NCI-H1048 (cell line): ENCODE measurements around the gene NKIRAS2.

ENCODE experiments used
- DNase-seq: peaks from one replicate; lab custom pipeline; 2025; lab: John Stamatoyannopoulos, UW

Gene NKIRAS2

GRCh38 chr17:42026857-42027589, 7.1 kb downstream of the NKIRAS2 start:
- DNase-seq: no peak

GRCh38 chr17:42027590-42027889, 7.7 kb downstream of the NKIRAS2 start:
- no peak for DNase-seq

DNA sequence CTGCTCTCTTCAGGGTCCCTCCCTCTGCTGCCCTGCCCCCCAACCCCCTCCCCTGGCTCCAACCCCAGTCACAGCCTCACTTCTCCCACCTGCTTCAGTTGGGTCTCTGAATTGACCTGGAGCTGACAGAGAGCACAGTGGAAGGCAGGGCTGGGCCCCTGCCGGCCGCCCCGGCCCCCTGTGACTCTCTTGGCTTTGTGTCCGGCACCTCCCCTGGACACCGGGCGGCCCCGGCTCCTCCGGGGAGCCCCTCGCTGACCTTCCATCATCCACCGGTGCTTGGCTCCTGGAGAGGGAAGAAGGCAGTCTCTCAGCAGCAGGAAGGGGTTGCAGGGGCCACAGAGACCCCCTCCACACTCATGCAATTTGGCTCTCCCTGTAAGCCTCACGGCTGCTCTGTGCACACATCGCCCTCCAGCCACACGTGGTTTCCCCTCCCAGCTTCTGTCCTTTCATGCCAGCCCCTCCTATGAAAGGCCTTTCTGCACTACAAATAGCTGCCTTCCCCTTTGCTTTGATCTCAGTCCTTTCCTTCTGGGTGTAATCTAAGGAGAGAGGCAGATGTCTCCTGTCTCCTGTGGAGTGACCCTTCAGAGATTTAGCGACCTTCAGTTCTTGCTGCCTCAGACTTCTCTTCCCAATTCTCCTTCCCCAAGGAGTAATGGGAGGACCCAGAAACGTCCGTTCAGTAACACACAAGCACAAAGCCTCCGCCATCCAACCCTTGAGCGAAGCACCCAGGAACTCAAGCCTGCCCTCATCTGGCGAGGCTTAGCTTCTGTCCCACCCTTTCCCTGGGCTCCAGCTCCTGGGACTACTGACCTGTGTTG, 8.3 kb downstream of the NKIRAS2 start:
- no peak for DNase-seq

DNA sequence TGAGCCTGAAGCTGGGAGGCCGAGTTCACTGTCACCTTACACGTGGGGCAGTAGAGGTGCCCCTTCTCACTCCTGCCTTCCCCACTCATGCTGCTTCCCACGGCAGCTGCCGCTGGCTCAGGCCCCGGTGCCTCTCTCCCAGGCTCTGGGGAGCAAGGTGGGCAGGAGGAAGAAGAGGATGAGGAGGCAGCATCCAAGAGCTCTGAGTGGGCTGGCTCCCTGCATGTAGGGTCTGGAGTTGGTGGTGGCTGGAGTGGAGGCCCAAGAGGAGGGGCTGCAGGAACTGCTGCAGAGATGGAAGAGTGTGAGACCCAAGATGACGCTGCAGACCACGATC, 8.9 kb downstream of the NKIRAS2 start:
- no peak for DNase-seq

- no peak for DNase-seq
These were observed 11.7 kb downstream of the NKIRAS2 start for GRCh38 chr17:42031584-42031983.

- DNase-seq: no peak
These were observed 14.2 kb downstream of the NKIRAS2 start for GRCh38 chr17:42034059-42034458.

- DNase-seq: no peak
These were observed 18.5 kb downstream of the NKIRAS2 start for GRCh38 chr17:42038221-42038973.

GRCh38 chr17:42039794-42040763, 20.2 kb downstream of the NKIRAS2 start:
- no peak for DNase-seq

GRCh38 chr17:42040818-42041217, 20.9 kb downstream of the NKIRAS2 start:
- no peak for DNase-seq

- no peak for DNase-seq
These were observed 21.7 kb downstream of the NKIRAS2 start for GRCh38 chr17:42041619-42042018.

GRCh38 chr17:42042598-42043319, 22.9 kb downstream of the NKIRAS2 start:
- no peak for DNase-seq

GRCh38 chr17:42045719-42046118, 25.8 kb downstream of the NKIRAS2 start:
- DNase-seq: no peak

DNA sequence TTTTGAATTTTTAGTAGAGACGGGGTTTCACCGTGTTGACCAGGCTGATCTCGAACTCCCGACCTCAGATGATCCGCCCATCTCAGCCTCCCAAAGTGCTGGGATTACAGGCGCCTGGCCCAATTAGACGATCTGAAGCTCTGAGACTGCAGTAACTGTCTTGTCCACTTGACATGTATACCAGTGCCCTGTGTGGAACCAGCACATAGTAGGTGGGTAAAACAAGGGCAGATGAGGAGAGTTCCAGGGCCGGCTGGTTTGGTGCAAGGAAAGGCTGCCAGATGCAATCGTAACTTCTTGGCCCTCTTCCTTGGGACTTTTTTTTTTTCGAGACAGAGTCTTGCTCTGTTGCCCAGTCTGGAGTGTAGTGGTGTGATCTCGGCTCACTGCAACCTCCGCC, 27.5 kb downstream of the NKIRAS2 start:
- no peak for DNase-seq

DNA sequence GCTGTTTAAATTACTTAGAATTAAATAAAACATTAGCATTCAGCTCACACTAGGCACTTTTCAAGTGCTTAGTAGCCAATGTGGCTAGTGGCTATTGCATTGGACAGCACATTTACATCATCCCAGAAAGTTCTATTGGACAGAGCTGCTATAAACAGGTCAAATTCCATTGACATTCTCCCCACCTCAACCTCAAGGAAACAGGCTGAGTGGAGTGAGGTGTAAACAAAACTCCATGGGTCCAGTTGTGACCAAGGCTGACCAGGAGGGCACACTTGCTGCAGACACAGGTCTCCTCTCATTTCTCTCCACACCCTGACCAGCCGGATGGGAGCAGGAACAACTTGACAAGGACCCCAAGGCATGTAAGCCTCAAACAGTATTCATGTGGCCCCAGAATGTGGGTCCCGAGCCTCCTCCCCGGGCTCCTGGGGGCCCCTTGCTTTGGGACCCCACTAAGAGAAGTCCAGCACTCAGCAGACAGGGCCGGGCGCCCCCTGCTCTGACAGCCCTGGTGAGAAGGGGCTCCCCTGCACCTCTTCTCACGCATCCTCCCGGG, 30.0 kb downstream of the NKIRAS2 start:
- no peak for DNase-seq

DNA sequence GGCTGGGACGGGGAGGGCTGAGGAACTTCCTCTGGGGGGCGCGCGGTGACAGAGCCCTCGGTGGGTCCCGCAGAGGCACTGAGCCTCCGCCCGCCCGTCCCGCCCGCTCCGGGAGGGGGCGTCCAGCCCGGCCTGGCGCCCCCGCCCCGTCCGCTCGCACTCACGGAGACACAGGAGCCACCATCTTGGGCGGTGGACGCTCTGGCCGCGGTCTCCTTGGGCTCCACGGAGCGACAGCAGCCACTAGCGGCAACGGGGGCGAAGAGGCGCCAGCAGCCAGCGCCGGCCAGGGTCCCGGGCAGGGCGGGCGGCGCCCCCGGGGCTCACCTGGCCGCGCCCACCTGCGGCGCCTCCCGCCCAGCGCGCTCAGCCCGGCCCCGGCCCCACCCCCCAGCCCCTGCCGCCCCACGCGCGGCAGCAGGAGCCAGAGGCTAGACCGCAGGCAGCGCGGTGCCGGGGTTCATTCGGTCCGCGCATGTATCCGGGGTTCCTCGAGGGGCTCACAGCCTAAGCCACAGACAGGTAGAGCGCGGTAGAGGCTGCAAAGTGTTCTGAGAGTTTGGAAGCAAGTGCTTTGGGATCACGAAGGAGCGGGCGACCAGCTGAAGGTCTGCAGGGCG, 30.6 kb downstream of the NKIRAS2 start, which contains the start of gene C17orf113:
Gene C17orf113, minus strand, starts transcription at position 209 of the 620 bp plus-strand sequence. CDS start 7,225 bp downstream, outside the sequence.
- no peak for DNase-seq

GRCh38 chr17:42051013-42051400, 31.1 kb downstream of the NKIRAS2 start:
- DNase-seq: no peak

GRCh38 chr17:42051645-42052044, 31.8 kb downstream of the NKIRAS2 start:
- DNase-seq: no peak

- DNase-seq: no peak
These were observed 32.5 kb downstream of the NKIRAS2 start for GRCh38 chr17:42052346-42052877.

DNA sequence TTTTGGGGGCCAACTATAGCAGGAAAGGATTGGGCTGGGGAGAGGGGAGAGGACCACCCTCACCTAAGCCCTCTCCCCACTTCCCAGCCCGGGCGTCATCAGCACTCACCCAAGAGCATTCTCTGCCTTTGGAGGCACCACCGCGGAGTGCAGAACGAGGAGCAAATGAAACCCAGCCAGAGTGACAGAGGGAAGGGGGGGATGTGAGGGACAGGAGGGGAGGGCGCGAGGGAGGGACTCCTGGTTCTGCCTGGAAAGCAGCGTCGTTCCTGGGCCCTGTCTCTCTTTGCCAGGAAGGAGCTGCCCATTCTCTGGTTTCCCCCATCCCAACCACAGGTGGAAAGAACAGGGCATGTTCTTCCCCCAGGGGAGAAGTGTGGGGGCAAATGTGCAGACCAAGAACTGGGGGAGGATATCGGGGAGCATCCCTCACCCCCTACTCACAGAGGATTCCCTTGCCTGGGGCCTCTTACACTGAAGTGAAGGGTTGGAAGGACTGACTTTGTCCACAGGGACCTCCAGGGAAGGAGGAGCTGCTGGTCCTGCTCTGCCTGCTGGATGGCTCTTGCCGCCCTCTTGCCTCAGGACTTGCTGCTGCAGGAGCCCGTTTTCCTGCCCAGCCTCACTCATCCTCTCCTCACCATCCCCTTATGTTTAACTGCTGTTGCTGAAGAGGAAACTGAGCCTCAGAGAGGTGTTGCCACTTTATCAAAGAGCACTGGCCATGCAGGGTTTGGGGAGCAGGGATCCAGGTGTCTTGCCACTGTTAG, 34.0 kb downstream of the NKIRAS2 start:
- DNase-seq: no peak
